KMS-11 (cell line): Measurements from ENCODE around the gene TMLHE.
"Not testable (repeated sequence)": the region's sequence is repeated elsewhere in the genome, so short reads cannot be mapped to it uniquely, and the experiment has no call there.

Experiments
- H2AFZ ChIP-seq: fragments of 200-600 bp; sonication (generic); 2 replicates; pipeline ENCODE4 v1.6.1; 2016; ENCODE audit warnings: antibody characterized with exemption, mixed run types, low read depth
- H3K27ac ChIP-seq: fragments of 200-600 bp; sonication (generic); 2 replicates; pipeline ENCODE4 v1.6.1; 2016; ENCODE audit warnings: mild to moderate bottlenecking, mixed run types
- H3K27me3 ChIP-seq: fragments of 200-600 bp; sonication (generic); 2 replicates; pipeline ENCODE4 v1.6.1; 2017; ENCODE audit warnings: mild to moderate bottlenecking, low read depth, mixed run types, moderate library complexity; ENCODE audit not compliant: insufficient read depth
- H3K36me3 ChIP-seq: fragments of 200-600 bp; sonication (generic); 2 replicates; pipeline ENCODE4 v1.6.1; 2017; ENCODE audit warnings: mild to moderate bottlenecking, mixed run types; ENCODE audit not compliant: insufficient read depth
- H3K4me1 ChIP-seq: fragments of 200-600 bp; sonication (generic); 2 replicates; pipeline ENCODE4 v1.6.1; 2016; ENCODE audit warnings: mild to moderate bottlenecking, low read depth, mixed run types; ENCODE audit not compliant: poor library complexity, severe bottlenecking
- H3K4me2 ChIP-seq: fragments of 200-600 bp; sonication (generic); 2 replicates; pipeline ENCODE4 v1.7.0; 2016; ENCODE audit warnings: mild to moderate bottlenecking, mixed run types
- H3K4me3 ChIP-seq: fragments of 200-600 bp; sonication (generic); IDR thresholded peaks from 2 replicates; pipeline ENCODE4 v1.6.1; 2017; ENCODE audit warnings: low read depth, low read length, mixed read lengths; ENCODE audit not compliant: insufficient read depth
- H3K79me2 ChIP-seq: fragments of 200-600 bp; sonication (generic); 2 replicates; pipeline ENCODE4 v1.6.1; 2016; ENCODE audit warnings: low read depth, mixed run types; ENCODE audit not compliant: insufficient read depth
- H3K9ac ChIP-seq: fragments of 200-600 bp; sonication (generic); 2 replicates; pipeline ENCODE4 v1.6.1; 2016; ENCODE audit warnings: mild to moderate bottlenecking, mixed run types
- H4K20me1 ChIP-seq: fragments of 200-600 bp; sonication (generic); 2 replicates; pipeline ENCODE4 v1.6.1; 2016; ENCODE audit warnings: mild to moderate bottlenecking, mixed run types; ENCODE audit not compliant: insufficient read depth
- CTCF ChIP-seq: fragments of 200-600 bp; sonication (generic); conservative IDR thresholded peaks from 2 replicates; pipeline ENCODE4 v1.6.1; 2017; ENCODE audit warnings: low read depth, mild to moderate bottlenecking, antibody characterized with exemption, low read length, moderate library complexity, mixed read lengths

Gene TMLHE

GRCh38 chrX:155457761-155458447, 154.8 kb downstream of the TMLHE start:
- not testable (repeated sequence) for H2AFZ ChIP-seq, H3K36me3 ChIP-seq, H3K27ac ChIP-seq, H3K4me1 ChIP-seq, H4K20me1 ChIP-seq, H3K9ac ChIP-seq, H3K4me3 ChIP-seq, H3K79me2 ChIP-seq, H3K27me3 ChIP-seq, H3K4me2 ChIP-seq

GRCh38 chrX:155441097-155441496, 171.7 kb downstream of the TMLHE start:
- no peaks in the 10 kb centered on the region for H3K27me3 ChIP-seq
- no peaks in the 10 kb centered on the region for H3K36me3 ChIP-seq
- no peak for TF ChIP-seq CTCF
- H3K4me2 ChIP-seq, result no peak overlapping the region
- no peak overlapping the region for H2AFZ ChIP-seq
- H3K4me3 ChIP-seq, result no peak overlapping the region
- no peak overlapping the region for H3K9ac ChIP-seq
- no peaks in the 10 kb centered on the region for H4K20me1 ChIP-seq
- no peaks in the 10 kb centered on the region for H3K79me2 ChIP-seq
- H3K4me1 ChIP-seq, result no peaks in the 10 kb centered on the region
- no peak overlapping the region for H3K27ac ChIP-seq
